ENCODE measurements around the gene VWC2L.

Gene VWC2L

DNA sequence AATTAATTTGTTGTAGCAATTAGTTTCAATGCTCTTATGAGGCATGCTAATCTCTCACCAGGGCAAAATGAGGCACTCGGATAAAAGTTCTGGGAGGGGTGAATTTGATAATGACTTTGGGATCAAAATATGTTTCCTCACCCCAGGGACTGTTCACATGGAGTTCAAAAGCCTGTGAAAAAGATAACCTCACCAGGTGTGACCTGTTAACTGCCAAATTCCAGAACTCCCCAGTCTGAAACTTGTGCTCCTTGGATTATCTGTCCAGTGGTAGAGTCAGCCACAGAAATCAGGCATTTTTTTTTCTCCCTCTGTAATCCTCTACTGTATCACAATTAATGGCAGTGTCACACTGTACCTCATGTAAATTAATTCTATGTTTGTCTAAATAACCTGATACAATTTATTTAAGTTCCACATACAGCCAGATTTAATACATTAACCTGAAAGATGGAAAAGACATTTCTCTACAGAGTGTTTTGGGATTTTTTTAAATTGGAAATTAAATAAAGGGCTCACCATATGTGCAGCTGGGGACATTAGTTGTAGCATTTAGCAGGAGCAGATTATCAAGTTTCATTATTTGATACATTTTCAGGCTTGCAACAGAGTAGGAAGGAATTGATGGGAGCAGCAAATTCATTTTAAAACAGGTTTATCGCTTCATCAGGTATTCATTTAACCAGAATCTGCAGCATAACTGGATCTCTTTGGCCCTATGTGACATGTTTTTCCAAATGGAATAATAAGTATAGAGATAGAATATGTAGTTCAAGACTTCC, 191.2 kb downstream of the VWC2L start:
- no peak overlapping the region for H3K27ac ChIP-seq
- TF ChIP-seq ZFX (IDR thresholded peaks at IDR 0.05; ENCODE audit: borderline replicate concordance) = no peak

DNA sequence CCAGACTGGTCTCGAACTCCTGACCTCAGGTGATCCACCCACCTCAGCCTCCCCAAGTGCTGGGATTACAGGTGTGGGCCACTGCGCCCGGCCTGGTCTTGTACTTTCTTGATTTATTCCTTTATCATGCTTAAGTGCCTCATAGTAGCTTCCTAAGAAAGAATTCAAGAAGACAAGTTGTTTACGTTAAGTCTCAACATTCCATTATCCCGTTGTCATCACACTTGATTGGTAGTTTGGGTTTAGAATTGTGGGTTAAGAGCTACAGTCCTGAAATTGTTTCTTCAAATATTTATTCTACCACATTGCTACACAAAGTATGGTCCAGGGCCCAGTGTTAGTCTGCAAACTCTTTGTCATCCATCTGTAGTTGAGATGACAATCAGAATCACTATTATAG, 194.0 kb downstream of the VWC2L start:
- no peak overlapping the region for H3K27ac ChIP-seq
- TF ChIP-seq ZFX (IDR thresholded peaks at IDR 0.05; ENCODE audit: borderline replicate concordance) = no peak
- TF ChIP-seq, protein P1, sequence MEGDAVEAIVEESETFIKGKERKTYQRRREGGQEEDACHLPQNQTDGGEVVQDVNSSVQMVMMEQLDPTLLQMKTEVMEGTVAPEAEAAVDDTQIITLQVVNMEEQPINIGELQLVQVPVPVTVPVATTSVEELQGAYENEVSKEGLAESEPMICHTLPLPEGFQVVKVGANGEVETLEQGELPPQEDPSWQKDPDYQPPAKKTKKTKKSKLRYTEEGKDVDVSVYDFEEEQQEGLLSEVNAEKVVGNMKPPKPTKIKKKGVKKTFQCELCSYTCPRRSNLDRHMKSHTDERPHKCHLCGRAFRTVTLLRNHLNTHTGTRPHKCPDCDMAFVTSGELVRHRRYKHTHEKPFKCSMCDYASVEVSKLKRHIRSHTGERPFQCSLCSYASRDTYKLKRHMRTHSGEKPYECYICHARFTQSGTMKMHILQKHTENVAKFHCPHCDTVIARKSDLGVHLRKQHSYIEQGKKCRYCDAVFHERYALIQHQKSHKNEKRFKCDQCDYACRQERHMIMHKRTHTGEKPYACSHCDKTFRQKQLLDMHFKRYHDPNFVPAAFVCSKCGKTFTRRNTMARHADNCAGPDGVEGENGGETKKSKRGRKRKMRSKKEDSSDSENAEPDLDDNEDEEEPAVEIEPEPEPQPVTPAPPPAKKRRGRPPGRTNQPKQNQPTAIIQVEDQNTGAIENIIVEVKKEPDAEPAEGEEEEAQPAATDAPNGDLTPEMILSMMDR (IDR thresholded peaks at IDR 0.05) = no peak

DNA sequence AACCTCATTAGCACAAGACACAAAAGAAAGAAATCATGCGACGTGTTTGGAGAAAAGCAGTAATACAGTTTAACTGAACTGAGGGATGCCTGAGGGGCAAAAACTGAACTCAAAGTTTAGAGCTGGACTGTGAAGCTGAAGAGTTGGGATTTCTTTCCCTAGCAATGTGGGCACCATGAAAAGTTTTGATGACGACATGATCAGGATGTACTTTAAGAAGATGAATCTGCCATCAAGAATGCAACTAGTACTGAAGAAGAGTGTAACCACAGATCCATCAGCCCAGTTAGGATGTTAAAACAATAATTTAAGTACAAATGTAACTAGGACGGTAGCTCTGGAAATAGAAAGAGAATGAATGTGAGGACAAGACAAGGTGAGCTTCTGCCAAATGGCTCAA, 196.2 kb downstream of the VWC2L start:
- no peak for TF ChIP-seq ZFX (IDR thresholded peaks at IDR 0.05; ENCODE audit: borderline replicate concordance)
- TF ChIP-seq, protein P1 (IDR thresholded peaks at IDR 0.05) = no peak
- no peak overlapping the region for H3K27ac ChIP-seq

DNA sequence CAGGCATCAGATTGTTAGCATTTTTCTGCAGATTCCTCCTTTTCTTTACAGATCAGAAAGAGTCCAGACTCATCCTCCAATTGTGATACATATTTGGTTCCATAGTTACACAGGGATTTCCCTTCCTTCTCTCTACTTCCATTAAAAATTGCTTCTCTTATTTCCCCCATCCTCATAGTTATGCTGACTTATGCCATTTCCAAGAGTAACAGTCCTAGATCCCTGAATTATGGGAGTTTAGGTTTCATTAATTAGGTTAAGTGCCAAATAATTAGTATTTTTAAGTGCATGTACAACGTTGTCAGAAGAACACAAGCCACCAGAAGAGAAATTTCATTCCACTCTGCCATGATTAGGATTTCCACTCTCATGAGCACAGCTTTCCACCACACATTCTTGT, 200.2 kb downstream of the VWC2L start:
- TF ChIP-seq ZFX (IDR thresholded peaks at IDR 0.05; ENCODE audit: borderline replicate concordance) = no peak
- TF ChIP-seq, protein P1 (IDR thresholded peaks at IDR 0.05) = no peak
- H3K27ac ChIP-seq = no peak overlapping the region

DNA sequence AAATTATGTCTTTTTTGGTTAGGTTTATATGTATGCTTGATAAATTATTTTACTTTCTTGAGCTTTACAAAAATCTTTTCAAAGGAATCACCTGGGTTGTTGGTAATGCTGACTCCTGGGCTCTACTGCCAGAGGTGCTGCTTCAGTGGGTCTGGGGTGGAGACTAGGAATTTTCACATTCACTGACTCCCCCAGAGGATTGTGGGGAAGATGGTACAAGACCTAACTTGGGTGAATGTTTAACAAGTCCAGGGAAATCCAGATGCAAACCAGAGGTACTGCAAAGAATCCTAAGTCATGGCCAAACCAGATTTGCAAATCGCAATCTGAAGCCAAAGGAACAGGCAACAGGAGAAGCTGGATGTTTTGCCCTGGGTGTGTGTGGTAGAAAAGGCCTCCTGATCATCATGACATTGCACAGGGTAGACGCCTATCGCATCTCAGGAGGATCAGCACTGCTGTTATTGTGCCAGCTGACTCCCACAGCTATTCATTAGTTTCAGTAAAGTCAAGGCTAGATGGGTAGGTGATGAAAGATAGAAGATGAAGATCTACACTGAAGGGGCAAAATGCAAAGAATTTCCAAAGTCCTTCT, 213.4 kb downstream of the VWC2L start:
- H3K27ac ChIP-seq = no peak overlapping the region
- TF ChIP-seq, protein P1 (IDR thresholded peaks at IDR 0.05) = no peak
- TF ChIP-seq ZFX (IDR thresholded peaks at IDR 0.05; ENCODE audit: borderline replicate concordance) = no peak

GRCh38 chr2:214628091-214628490, 217.2 kb downstream of the VWC2L start:
- TF ChIP-seq, protein P1 (IDR thresholded peaks at IDR 0.05) = no peak
- no peak for TF ChIP-seq ZFX (IDR thresholded peaks at IDR 0.05; ENCODE audit: borderline replicate concordance)

More at GRCh38 chr2:214628091-214628490, 217.2 kb downstream of the VWC2L start:
- H3K27ac ChIP-seq = no peak overlapping the region
